HG03571 (cell line): Measurements from ENCODE around the gene DCTN4.
A peak's percentile ranks its signal among the peaks of the same experiment; 100 is the strongest.
"Not testable (repeated sequence)": the region's sequence is repeated elsewhere in the genome, so short reads cannot be mapped to it uniquely, and the experiment has no call there.

Source experiments
- ATAC-seq: cut with Tn5 transposase; IDR thresholded peaks from one replicate; pipeline ENCODE4 v1.9.1; 2021; ENCODE audit not compliant: unreplicated experiment

The DCTN4 gene

GRCh38 chr5:150778517-150779396, 19.9 kb upstream of the DCTN4 start, which contains the start of gene SMIM3:
SMIM3 (plus strand) TSS chr5:150778757; CDS start chr5:150795441, 16,684 bp downstream.
- ATAC-seq, result no peak

DNA sequence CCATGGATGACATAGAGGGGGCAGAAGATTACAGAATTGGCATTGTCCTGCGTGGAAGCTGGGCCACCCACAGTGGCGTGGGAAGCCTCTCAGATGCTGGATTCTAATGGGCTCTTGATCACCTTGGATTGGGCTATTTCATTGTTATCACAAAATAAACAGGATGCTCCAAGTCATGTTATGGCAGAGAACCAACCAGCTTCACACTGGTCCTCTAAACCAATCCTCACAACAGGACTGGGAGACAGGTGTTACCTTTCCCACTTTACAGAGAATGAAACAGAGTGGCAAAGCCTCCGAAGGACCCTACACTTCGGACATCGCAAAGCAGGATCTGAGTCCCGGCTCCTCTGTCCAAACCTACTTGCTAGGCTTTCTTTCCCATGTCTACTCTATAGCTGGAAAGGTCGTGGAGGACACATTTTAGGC, 19.3 kb upstream of the DCTN4 start:
- ATAC-seq, result no peak

- no peak for ATAC-seq
Measured at GRCh38 chr5:150777685-150778084, 18.9 kb upstream of the DCTN4 start.

- no peak for ATAC-seq
Measured at GRCh38 chr5:150774145-150774544, 15.3 kb upstream of the DCTN4 start.

- ATAC-seq, result no peak
Measured at GRCh38 chr5:150771034-150771795, 12.4 kb upstream of the DCTN4 start.

DNA sequence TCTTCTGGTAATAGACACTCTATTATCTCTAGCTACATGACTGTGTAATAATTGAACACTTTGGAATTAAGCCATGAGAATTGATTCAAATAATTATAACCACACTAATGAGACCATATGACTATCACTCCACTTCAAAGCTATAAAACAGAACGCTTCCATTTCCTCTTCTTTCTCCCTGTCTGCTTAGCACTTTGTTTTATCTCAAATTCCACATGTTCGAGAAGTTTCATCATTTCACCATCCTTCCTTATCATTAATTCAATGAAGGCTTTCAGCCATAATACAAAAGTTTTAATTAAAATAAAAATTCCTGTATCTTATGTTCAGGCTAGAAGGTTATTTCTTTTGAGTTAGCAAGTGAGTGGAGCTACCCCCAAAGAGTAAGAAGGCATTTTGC, 7.4 kb upstream of the DCTN4 start:
- no peak for ATAC-seq

DNA sequence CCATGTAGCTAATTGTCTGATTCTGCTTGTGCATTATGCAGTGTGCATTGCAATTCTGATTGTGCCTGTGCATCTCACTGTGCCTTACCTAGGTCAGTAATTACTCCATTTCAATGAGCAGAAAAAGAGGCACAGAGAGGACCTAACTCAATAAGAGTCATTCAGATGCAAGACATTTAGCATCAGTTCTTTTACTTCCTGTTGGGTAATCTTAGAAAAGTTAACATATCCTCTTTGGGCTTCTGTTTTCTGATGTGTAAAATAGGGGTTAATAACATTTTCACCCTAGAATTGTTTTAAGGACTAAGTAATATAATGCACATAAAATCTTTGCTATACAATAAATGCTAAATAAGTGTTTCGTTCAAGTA, 7.0 kb upstream of the DCTN4 start:
- ATAC-seq, result no peak

DNA sequence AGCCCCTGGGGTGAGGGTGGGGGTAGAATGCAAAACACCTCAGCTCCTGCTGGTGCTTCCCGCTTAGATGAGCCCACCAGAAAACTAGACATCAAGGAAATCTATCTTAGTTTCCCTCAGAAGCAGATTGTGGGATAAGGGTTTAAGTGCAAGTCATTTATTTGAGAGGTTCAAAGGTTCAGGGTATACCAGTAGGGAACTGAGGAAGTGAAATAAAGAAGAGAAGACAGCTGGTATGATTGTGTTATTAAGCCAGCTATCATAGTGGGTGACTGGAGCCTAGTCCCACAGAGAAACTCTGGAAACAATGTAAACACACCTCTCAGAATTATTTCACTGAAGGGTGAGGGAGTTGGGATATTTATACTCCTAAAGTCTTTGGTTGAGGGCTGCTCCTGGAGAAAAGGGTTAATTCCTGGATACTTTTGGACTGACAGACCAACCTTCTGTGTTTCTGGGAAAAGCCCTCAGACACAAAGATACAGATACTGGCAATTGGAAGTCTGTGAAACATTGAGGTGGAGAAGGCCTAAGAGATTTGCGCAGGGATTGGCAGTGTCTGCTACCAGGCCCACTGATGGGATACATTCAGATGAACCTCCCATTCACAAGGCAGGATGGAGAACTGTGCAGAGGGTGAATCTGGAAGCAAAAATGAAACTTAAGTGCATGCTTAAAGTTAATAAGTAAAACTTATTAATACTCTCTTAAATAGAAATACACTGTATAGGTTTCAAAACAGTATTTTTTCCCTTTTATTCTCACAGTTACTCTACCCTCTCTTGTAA, 6.4 kb upstream of the DCTN4 start:
- no peak for ATAC-seq

GRCh38 chr5:150764530-150764929, 5.7 kb upstream of the DCTN4 start:
- no peak for ATAC-seq

DNA sequence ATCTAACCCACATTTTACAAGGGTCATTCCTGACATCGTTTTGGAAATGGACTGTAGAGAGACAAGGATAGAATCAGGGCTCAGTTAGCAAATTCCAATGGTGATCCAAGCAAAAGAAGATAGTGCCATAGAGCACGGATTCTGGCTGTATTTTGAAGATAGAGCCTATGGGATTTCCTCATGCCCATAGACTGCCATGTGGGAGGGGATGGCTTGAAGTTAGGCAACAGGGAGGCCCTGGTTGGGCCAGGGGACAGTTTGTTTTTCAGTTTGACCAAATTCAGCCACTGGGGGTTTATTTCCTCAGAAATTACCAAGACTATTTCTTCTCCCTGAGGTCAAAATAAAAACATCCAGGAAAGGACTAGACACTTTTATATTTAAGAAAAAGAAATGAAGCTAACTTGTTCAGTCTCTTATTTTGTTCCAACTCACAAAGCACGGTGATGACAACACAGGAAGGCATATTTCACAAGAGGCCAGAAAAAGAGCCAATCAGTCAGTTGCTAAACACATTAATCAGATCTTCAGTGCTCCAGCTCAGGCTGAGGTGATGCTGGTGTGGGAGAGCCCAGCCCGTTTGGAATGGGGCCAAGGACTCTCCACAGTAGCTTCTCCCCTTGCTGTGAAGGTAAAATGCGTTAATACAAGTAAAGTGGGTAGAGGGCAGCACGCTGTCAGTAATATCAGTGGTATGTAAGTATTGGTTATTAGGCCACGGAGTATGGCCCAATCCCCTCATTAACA, 4.4 kb upstream of the DCTN4 start:
- no peak for ATAC-seq

DNA sequence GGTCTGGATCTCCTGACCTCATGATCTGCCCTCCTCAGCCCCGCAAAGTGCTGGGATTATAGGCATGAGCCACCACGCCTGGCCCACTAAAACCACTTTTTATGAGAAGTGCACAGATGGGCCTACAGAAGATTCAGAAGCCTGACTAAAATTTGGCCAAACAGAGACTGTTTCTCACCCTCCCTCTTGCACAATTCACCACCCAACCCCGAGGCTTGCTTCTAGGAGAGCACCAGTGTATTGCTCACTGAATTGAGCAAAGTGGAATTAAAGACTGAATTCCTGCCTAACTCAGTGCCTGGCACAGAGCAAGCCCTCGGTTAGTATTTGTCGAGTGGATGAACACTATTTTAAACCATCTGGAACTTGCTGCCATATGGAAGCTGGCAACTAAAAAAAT, 3.4 kb upstream of the DCTN4 start:
- ATAC-seq, result no peak

DNA sequence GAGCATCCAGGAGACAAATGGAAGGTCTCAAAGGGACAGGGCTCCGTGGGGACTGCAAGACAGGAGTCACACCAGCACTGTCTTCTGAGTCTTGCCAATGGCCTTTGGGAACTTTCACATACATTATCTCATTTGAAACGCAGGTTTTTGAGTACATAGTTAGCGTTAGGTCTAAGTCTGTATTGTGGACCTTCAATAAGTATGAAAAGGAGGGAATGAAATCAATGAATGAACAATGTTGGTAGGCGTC, 442 bp upstream of the DCTN4 start:
- ATAC-seq, result no peak

- ATAC-seq, result peak; percentile 9
Measured at GRCh38 chr5:150758203-150758530, 650 bp downstream of the DCTN4 start.

GRCh38 chr5:150757087-150757649, 1.6 kb downstream of the DCTN4 start:
- no peak for ATAC-seq

GRCh38 chr5:150753863-150754262, 5.0 kb downstream of the DCTN4 start:
- ATAC-seq, result no peak

DNA sequence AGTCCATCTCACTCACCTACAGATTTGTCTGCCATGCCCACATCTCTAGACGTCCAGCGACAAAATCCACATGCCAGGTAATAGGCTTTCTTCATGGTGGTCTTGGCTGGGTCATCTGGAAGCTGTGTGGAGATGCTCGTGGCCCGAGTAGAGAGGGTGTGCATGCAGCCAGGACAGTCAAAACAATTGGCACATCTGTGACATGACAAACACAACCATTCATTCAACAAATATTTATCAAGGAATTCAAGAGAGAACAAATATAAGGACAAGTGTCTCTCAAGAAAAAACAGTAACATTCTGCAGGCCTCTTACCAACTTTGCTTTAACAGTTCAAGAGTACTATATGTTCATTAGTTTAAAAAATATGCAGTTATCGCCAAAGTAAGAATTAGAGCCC, 5.4 kb downstream of the DCTN4 start:
- no peak for ATAC-seq

GRCh38 chr5:150751096-150751891, 7.5 kb downstream of the DCTN4 start:
- ATAC-seq, result no peak

DNA sequence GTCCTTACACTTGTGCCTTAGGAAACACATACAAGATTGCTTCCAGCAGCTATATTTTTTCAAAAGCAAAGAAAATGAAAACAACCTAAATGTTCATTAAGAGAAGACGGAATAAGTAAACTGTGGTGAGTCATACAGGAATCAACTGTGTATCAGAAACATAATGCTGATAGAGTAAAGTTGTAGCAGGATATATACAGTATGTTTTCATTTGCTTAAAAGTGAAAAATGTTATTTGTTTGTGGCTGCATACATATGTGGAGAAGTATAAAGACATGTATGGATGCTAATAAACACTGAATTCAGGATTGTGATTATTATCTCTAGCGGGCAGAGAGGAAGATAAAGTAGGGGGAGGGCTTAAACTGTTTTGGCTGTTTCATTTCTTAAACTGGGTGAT, 8.3 kb downstream of the DCTN4 start:
- no peak for ATAC-seq

- ATAC-seq, result not testable (repeated sequence)
Measured at GRCh38 chr5:150743142-150743488, 15.7 kb downstream of the DCTN4 start.
